ENCODE results near the gene CD81. TPM values are rescaled to one million over a fixed set of nuclear protein-coding genes. Genes with fewer than 3 reads are reported as not detected.

The CD81 gene
- total RNA-seq, 1 experiment from 2014 or later: 183 TPM

- Mint-ChIP-seq H3K9me3 (ENCODE audit: unreplicated experiment) (no peaks in the 10 kb centered on the region), H3K36me3 (ENCODE audit: insufficient read depth, unreplicated experiment) (peaks cover 8% of the 10 kb centered on the region), H3K27ac (ENCODE audit: low read depth, unreplicated experiment) (no peak overlapping the region), H3K4me3 (ENCODE audit: unreplicated experiment) (no peak overlapping the region), H3K4me1 (ENCODE audit: insufficient read depth, unreplicated experiment) (peaks cover 13% of the 10 kb centered on the region), H3K27me3 (ENCODE audit: insufficient read depth, unreplicated experiment) (no peaks in the 10 kb centered on the region)
- BruUV-seq (replicated peaks): no TSS peak
- no peak for TF ChIP-seq CTCF (IDR thresholded peaks at IDR 0.05; ENCODE audit: unreplicated experiment)
- intact Hi-C loops (cut with micrococcal nuclease): no loop called here
- no peak for DNase-seq (ENCODE audit: unreplicated experiment)
- ChIA-PET CTCF (interaction anchor here (1.0 to 1.5 kb wide), 6 partner anchors 17 to 78 kb away, joined by 3 to 6 read pairs (median 4); partner anchors contain the start of gene TSSC4), POLR2A (no interaction called here)
Observed at GRCh38 chr11:2382936-2383851, 6.1 kb downstream of the CD81 start.

GRCh38 chr11:2383852-2384804, 7.0 kb downstream of the CD81 start:
- Mint-ChIP-seq H3K4me3 (ENCODE audit: unreplicated experiment) (no peak overlapping the region), H3K27me3 (ENCODE audit: insufficient read depth, unreplicated experiment) (no peaks in the 10 kb centered on the region), H3K4me1 (ENCODE audit: insufficient read depth, unreplicated experiment) (peaks cover 10% of the 10 kb centered on the region), H3K9me3 (ENCODE audit: unreplicated experiment) (no peaks in the 10 kb centered on the region), H3K27ac (ENCODE audit: low read depth, unreplicated experiment) (no peak overlapping the region), H3K36me3 (ENCODE audit: insufficient read depth, unreplicated experiment) (peaks cover 8% of the 10 kb centered on the region)
- no TSS peak for BruUV-seq (replicated peaks)
- intact Hi-C loops (cut with micrococcal nuclease): no loop called here
- POLR2A ChIA-PET: no interaction called here
- TF ChIP-seq CTCF (IDR thresholded peaks at IDR 0.05; ENCODE audit: unreplicated experiment): no peak
- CTCF ChIA-PET: interaction anchor here (1.5 kb wide), 1 partner anchor 79 kb away, joined by 5 read pairs; no protein-coding TSS in a partner anchor
- DNase-seq (ENCODE audit: unreplicated experiment): no peak

GRCh38 chr11:2385156-2386151, 8.3 kb downstream of the CD81 start:
- no peak overlapping the region for H3K27ac Mint-ChIP-seq (ENCODE audit: low read depth, unreplicated experiment)
- H3K9me3 Mint-ChIP-seq (ENCODE audit: unreplicated experiment): no peaks in the 10 kb centered on the region
- TF ChIP-seq CTCF (IDR thresholded peaks at IDR 0.05; ENCODE audit: unreplicated experiment): no peak
- H3K27me3 Mint-ChIP-seq (ENCODE audit: insufficient read depth, unreplicated experiment): no peaks in the 10 kb centered on the region
- DNase-seq (ENCODE audit: unreplicated experiment): no peak
- POLR2A ChIA-PET: interaction anchor here (1.2 kb wide), 1 partner anchor 12 kb away, joined by 3 read pairs; no protein-coding TSS in a partner anchor
- CTCF ChIA-PET: interaction anchor here (0.9 to 1.4 kb wide), 2 partner anchors 14 to 811 kb away, joined by 3 to 8 read pairs; partner anchors contain the start of gene TSSC4
- intact Hi-C loops (cut with micrococcal nuclease): no loop called here
- peaks cover 18% of the 10 kb centered on the region for H3K4me1 Mint-ChIP-seq (ENCODE audit: insufficient read depth, unreplicated experiment)
- no TSS peak for BruUV-seq (replicated peaks)
- no peak overlapping the region for H3K4me3 Mint-ChIP-seq (ENCODE audit: unreplicated experiment)
- peaks cover 8% of the 10 kb centered on the region for H3K36me3 Mint-ChIP-seq (ENCODE audit: insufficient read depth, unreplicated experiment)
